ENCODE measurements around the gene CCR3.
A peak's percentile ranks its signal among the peaks of the same experiment; 100 is the strongest.

CCR3 gene

GRCh38 chr3:46283881-46284450 lies 41.7 kb downstream of the CCR3 start:
- no peak for TF ChIP-seq MAX (IDR thresholded peaks at IDR 0.05; ENCODE audit: low read depth, low read length)
- no peak for TF ChIP-seq MYC (IDR thresholded peaks at IDR 0.05; ENCODE audit: low read depth, low read length)
- TF ChIP-seq POLR2A (IDR thresholded peaks at IDR 0.05; ENCODE audit: extremely low read depth, insufficient read length) = no peak
- TF ChIP-seq CTCF (IDR thresholded peaks at IDR 0.05; ENCODE audit: low read depth, low read length) = no peak
- no peak overlapping the region for H3K4me3 ChIP-seq (ENCODE audit: low read depth, low read length)
- DNase-seq (ENCODE audit: low read depth) = peak; percentile 55

- peak; percentile 60 for DNase-seq (ENCODE audit: low read depth)
- TF ChIP-seq POLR2A (IDR thresholded peaks at IDR 0.05; ENCODE audit: extremely low read depth, insufficient read length) (no peak), CTCF (IDR thresholded peaks at IDR 0.05; ENCODE audit: low read depth, low read length) (no peak), MAX (IDR thresholded peaks at IDR 0.05; ENCODE audit: low read depth, low read length) (no peak), MYC (IDR thresholded peaks at IDR 0.05; ENCODE audit: low read depth, low read length) (no peak)
Measured at GRCh38 chr3:46284981-46285683, 42.9 kb downstream of the CCR3 start.

GRCh38 chr3:46285931-46286619 lies 43.8 kb downstream of the CCR3 start:
- no peak overlapping the region for H3K4me3 ChIP-seq (ENCODE audit: low read depth, low read length)
- DNase-seq (ENCODE audit: low read depth) = no peak
- TF ChIP-seq CTCF (IDR thresholded peaks at IDR 0.05; ENCODE audit: low read depth, low read length) = no peak
- TF ChIP-seq MAX (IDR thresholded peaks at IDR 0.05; ENCODE audit: low read depth, low read length) = no peak
- no peak for TF ChIP-seq POLR2A (IDR thresholded peaks at IDR 0.05; ENCODE audit: extremely low read depth, insufficient read length)
- no peak for TF ChIP-seq MYC (IDR thresholded peaks at IDR 0.05; ENCODE audit: low read depth, low read length)

More at GRCh38 chr3:46284981-46285683, 42.9 kb downstream of the CCR3 start:
- no peak overlapping the region for H3K4me3 ChIP-seq (ENCODE audit: low read depth, low read length)

- TF ChIP-seq CTCF (IDR thresholded peaks at IDR 0.05; ENCODE audit: low read depth, low read length) = no peak
- TF ChIP-seq MAX (IDR thresholded peaks at IDR 0.05; ENCODE audit: low read depth, low read length) = no peak
- no peak for TF ChIP-seq MYC (IDR thresholded peaks at IDR 0.05; ENCODE audit: low read depth, low read length)
- no peak for TF ChIP-seq POLR2A (IDR thresholded peaks at IDR 0.05; ENCODE audit: extremely low read depth, insufficient read length)
- DNase-seq (ENCODE audit: low read depth) = no peak
Measured at GRCh38 chr3:46286947-46287565, 44.8 kb downstream of the CCR3 start.

GRCh38 chr3:46289551-46289950 lies 47.3 kb downstream of the CCR3 start:
- DNase-seq (ENCODE audit: low read depth) = no peak
- H3K4me3 ChIP-seq (ENCODE audit: low read depth, low read length) = no peak overlapping the region
- no peak for TF ChIP-seq CTCF (IDR thresholded peaks at IDR 0.05; ENCODE audit: low read depth, low read length)
- no peak for TF ChIP-seq MYC (IDR thresholded peaks at IDR 0.05; ENCODE audit: low read depth, low read length)
- TF ChIP-seq POLR2A (IDR thresholded peaks at IDR 0.05; ENCODE audit: extremely low read depth, insufficient read length) = no peak
- TF ChIP-seq MAX (IDR thresholded peaks at IDR 0.05; ENCODE audit: low read depth, low read length) = no peak

More at GRCh38 chr3:46286947-46287565, 44.8 kb downstream of the CCR3 start:
- no peak overlapping the region for H3K4me3 ChIP-seq (ENCODE audit: low read depth, low read length)
